Measurements from ENCODE around the gene NELFA. TPM values are rescaled to one million over a fixed set of nuclear protein-coding genes. Genes with fewer than 3 reads are reported as not detected.
A peak's percentile ranks its signal among the peaks of the same experiment; 100 is the strongest.
"Not testable (repeated sequence)": the region's sequence is repeated elsewhere in the genome, so short reads cannot be mapped to it uniquely, and the experiment has no call there.

Gene NELFA
- total RNA-seq, 4 donors from 2014 or later = 27.7 to 56.9 (median 42.8) TPM

DNA sequence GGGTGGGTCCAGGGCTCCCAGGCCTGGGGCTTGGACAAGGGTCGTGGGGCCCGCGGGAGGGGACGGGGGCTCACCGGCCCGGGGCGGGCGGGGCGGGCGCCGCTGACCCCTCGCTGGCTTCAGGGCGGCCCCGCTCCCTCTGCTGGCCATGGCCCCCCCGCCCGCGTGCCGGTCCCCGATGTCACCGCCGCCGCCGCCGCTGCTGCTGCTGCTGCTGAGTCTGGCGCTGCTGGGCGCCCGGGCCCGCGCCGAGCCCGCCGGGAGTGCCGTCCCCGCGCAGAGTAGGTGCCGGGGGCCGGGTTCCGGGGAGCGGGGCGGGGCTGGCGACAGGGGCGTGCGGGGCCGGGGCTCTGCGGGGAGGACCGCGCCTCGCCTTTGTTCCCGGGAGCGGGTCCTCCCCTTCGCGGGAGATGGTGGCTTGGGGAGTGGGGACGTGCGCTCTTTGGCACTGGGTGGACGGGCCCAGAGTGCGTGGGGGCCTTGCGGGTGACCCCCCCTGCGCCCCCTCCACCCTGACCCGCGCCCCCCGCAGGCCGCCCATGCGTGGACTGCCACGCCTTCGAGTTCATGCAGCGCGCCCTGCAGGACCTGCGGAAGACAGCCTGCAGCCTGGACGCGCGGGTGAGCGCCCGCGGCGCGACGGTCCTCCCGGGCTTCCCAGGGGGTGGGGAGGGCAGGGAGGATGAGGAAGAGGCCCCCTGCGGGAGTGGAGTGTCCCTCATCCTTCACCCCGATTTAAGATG lies 33.6 kb upstream of the NELFA start:
- no peaks in the 10 kb centered on the region for H3K9me3 ChIP-seq
- H3K4me1 ChIP-seq = peaks cover 0 to 28% (median 20%) of the 10 kb centered on the region in 4 donors
- DNase-seq = peak; percentile 37 to 58 (median 58)
- H3K27ac ChIP-seq = peak overlapping the region in 3 of 4 donors; percentile 17 to 67 (median 55)
- peak overlapping the region; percentile 86 to 99 (median 94) for H3K4me3 ChIP-seq
- peaks cover 0 to 10% of the 10 kb centered on the region in 2 donors for H3K27me3 ChIP-seq
- TF ChIP-seq CTCF (IDR thresholded peaks at IDR 0.05) = no peak
- TF ChIP-seq POLR2A (IDR thresholded peaks at IDR 0.05) = no peak
- no peaks in the 10 kb centered on the region for H3K36me3 ChIP-seq

- TF ChIP-seq POLR2A (IDR thresholded peaks at IDR 0.05) (no peak), CTCF (IDR thresholded peaks at IDR 0.05) (no peak)
- H3K4me3 ChIP-seq = peak overlapping the region; percentile 86 to 99 (median 94)
- no peaks in the 10 kb centered on the region for H3K9me3 ChIP-seq
- H3K36me3 ChIP-seq = no peaks in the 10 kb centered on the region
- peak; percentile 77 to 92 (median 79) for DNase-seq
- peaks cover 0 to 10% of the 10 kb centered on the region in 2 donors for H3K27me3 ChIP-seq
- H3K27ac ChIP-seq = peak overlapping the region in 3 of 4 donors; percentile 17 to 67 (median 55)
- H3K4me1 ChIP-seq = peaks cover 0 to 28% (median 20%) of the 10 kb centered on the region in 4 donors
These were observed 32.7 kb upstream of the NELFA start for GRCh38 chr4:2041239-2042130.

GRCh38 chr4:2040391-2041238 lies 31.8 kb upstream of the NELFA start:
- H3K27me3 ChIP-seq = peaks cover 0 to 10% of the 10 kb centered on the region in 2 donors
- no peaks in the 10 kb centered on the region for H3K9me3 ChIP-seq
- no peaks in the 10 kb centered on the region for H3K36me3 ChIP-seq
- no peak overlapping the region for H3K27ac ChIP-seq
- H3K4me3 ChIP-seq = peak overlapping the region; percentile 86 to 99 (median 94)
- TF ChIP-seq POLR2A (IDR thresholded peaks at IDR 0.05) (no peak), CTCF (IDR thresholded peaks at IDR 0.05) (no peak)
- H3K4me1 ChIP-seq = peaks cover 0 to 28% (median 20%) of the 10 kb centered on the region in 4 donors
- DNase-seq = peak in 2 of 3 donors; percentile 42 to 43

- H3K27ac ChIP-seq = peak overlapping the region in 3 of 4 donors; percentile 60 to 89 (median 81)
- TF ChIP-seq POLR2A (IDR thresholded peaks at IDR 0.05) (peak; percentile 17 to 34), CTCF (IDR thresholded peaks at IDR 0.05) (no peak)
- H3K4me1 ChIP-seq = peaks cover 0 to 17% (median 13%) of the 10 kb centered on the region in 4 donors
- H3K36me3 ChIP-seq = no peaks in the 10 kb centered on the region
- H3K9me3 ChIP-seq = no peaks in the 10 kb centered on the region
- H3K4me3 ChIP-seq = peak overlapping the region in 2 of 4 donors; percentile 43 to 47
- DNase-seq = peak in 2 of 3 donors; percentile 70 to 73
- peaks cover 0 to 10% of the 10 kb centered on the region in 2 donors for H3K27me3 ChIP-seq
These were observed 28.1 kb upstream of the NELFA start for GRCh38 chr4:2036866-2037265.

GRCh38 chr4:2036327-2036726 lies 27.6 kb upstream of the NELFA start:
- no peaks in the 10 kb centered on the region for H3K9me3 ChIP-seq
- peak in 1 of 6 experiments; percentile 7 for TF ChIP-seq CTCF (IDR thresholded peaks at IDR 0.05)
- peak; percentile 36 to 43 for TF ChIP-seq POLR2A (IDR thresholded peaks at IDR 0.05)
- H3K4me3 ChIP-seq = peak overlapping the region in 2 of 4 donors; percentile 43 to 47
- DNase-seq = peak in 2 of 3 donors; percentile 81 to 86
- H3K27me3 ChIP-seq = peaks cover 0 to 10% of the 10 kb centered on the region in 2 donors
- H3K36me3 ChIP-seq = no peaks in the 10 kb centered on the region
- H3K27ac ChIP-seq = peak overlapping the region in 3 of 4 donors; percentile 60 to 89 (median 81)
- peaks cover 0 to 12% (median 10%) of the 10 kb centered on the region in 4 donors for H3K4me1 ChIP-seq

GRCh38 chr4:2031161-2031560 lies 22.4 kb upstream of the NELFA start:
- not testable (repeated sequence) for H3K4me3 ChIP-seq, H3K36me3 ChIP-seq, H3K27ac ChIP-seq, H3K4me1 ChIP-seq, H3K27me3 ChIP-seq, DNase-seq, H3K9me3 ChIP-seq

DNA sequence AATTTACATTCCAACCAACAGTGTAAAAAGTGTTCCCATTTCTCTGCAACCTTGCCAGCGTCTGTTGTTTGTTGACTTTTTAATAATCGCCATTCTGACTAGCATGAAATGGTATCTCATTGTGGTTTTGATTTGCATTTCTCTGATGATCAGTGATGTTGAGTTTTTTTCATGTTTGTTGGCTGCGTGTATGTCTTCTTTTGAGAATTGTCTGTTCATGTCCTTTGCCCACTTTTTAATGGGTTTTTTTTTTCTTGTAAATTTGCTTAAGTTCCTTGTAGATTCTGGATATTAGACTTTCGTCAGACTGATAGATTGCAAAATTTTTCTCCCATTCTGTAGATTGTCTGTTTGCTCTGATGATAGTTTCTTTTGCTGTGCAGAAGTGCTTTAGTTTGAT lies 18.3 kb upstream of the NELFA start:
- not testable (repeated sequence) for H3K4me3 ChIP-seq, H3K4me1 ChIP-seq, DNase-seq, H3K27me3 ChIP-seq, H3K27ac ChIP-seq, H3K36me3 ChIP-seq, H3K9me3 ChIP-seq

All from Peyer's patch (tissue), 4 donors.